GM12801 (cell line): ENCODE results near the gene CEACAM8.

Experiments
- TF ChIP-seq, protein P1 (sequence below): IDR thresholded peaks from one replicate; pipeline ENCODE4 v1.5.1; 2011; ENCODE audit warnings: control low read depth; ENCODE audit not compliant: insufficient read length; ENCODE audit errors: extremely low read depth

The CEACAM8 gene

DNA sequence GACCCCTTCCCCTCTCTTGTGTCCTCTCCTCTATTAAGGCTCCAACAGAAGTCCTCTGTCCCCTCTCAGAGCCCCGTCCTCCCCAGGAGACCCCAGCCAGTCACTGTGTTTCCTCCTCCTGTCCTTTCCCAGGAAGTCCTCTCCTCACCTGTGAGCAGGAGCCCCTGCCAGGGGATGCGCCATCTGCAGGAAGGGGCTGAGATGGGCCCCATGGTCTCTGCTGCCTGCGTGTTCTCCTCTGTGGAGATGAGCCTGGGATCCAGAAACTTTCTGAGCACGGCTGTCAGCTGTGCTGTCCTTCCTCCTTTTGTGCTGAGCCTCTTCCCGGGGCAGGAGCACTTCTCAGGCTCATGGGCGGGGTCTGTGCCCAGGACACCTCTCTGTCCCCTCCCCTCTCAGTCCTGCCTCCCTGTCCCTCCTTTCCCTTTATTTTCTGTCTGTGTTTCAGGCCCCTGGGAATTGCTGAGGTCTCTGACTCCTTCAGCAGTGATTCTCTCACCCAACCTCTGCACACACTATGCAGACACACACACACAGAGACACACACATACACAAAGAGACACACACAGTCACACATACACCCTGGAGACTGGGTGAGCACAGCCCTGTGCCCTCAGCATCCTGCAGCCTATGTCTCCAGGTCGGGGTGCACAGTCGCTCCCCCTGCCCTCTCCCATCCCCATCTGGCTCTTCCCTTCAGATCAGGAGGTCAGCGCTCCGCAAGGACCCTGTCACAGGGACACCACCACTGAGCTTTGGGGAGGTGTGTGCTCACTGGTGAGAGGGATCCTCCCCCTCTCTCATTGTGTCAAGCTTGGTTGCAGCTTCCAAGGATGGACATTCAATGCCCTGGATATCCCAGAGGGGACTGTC, at the start of gene CEACAM8:
TSS of gene CEACAM8 (minus strand) at position 308 of the 873 bp plus-strand sequence. CDS start at position 212, 96 bp downstream.
- TF ChIP-seq, protein P1, sequence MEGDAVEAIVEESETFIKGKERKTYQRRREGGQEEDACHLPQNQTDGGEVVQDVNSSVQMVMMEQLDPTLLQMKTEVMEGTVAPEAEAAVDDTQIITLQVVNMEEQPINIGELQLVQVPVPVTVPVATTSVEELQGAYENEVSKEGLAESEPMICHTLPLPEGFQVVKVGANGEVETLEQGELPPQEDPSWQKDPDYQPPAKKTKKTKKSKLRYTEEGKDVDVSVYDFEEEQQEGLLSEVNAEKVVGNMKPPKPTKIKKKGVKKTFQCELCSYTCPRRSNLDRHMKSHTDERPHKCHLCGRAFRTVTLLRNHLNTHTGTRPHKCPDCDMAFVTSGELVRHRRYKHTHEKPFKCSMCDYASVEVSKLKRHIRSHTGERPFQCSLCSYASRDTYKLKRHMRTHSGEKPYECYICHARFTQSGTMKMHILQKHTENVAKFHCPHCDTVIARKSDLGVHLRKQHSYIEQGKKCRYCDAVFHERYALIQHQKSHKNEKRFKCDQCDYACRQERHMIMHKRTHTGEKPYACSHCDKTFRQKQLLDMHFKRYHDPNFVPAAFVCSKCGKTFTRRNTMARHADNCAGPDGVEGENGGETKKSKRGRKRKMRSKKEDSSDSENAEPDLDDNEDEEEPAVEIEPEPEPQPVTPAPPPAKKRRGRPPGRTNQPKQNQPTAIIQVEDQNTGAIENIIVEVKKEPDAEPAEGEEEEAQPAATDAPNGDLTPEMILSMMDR = no peak

DNA sequence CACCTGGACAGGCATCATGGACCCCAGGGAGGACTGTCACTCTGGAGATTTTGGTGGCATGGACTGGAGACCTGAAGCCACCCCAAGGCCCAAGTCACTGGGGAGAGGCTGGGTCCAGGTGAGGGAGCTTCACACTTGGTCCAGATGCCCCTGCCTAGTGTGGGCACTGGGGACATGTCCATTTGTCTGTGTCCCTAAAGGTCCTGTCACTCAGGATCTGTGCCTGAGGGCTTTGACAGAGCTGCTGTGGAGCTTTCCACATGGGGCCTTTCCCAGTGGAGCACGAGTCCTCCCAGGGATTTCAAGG, 40.5 kb upstream of the CEACAM8 start:
- TF ChIP-seq, protein P1 = no peak

DNA sequence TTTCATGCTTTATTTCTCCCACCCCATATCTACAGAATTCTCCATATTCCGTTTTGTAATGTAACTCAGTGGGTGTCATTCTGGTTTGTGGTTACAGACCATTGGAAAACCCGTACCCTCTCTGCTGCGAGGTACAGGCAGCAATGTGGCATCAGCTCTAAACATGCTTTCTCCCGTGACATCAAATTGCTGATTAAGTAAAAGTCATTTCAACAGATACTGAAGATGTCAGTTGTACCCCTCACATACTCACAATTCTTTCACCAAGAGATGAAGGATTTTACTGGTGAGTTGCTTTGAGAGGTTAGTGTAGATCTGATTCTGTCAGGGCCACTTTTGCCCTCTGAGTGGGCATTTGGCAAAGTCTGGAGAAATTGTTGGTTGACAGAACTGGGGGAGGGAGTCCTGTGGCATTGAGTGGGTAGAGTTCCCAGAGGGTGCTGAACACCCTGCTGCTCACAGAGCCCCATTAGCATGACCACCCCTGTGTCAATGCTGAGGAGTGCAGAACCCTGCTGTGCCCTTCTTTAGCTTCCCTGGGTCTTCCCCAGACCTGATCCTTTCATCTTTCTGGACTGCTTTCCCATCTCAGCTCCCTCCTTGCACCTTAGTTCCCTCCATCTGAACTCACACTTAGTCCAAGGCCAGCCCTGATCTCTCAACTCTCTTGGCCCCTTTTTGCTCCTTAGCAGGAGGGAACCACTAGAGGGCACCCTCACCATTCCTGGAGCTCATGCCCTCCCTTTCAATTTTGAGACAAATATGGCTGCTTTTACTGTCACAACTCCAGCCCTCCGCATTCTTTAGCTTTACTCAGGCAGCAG, 39.9 kb upstream of the CEACAM8 start:
- TF ChIP-seq, protein P1 = no peak

DNA sequence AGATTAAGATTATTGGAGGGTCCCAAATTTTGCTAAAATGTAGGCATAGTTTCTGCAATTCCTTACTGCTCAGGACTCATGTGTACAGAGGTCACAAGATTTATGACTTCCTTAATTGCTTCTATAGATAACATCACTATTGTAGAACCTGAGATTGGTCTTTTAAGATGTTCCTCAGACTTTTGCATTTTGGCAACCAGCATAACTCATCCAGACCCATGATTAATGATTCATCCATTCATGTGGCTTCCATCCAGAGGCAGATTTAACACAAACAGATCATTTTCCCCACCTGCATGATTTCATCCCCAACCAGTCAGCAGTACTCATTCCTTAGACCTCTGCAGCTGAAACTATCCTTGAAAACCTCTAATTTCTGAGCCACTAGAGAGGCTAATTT, 34.5 kb upstream of the CEACAM8 start:
- TF ChIP-seq, protein P1 = no peak

DNA sequence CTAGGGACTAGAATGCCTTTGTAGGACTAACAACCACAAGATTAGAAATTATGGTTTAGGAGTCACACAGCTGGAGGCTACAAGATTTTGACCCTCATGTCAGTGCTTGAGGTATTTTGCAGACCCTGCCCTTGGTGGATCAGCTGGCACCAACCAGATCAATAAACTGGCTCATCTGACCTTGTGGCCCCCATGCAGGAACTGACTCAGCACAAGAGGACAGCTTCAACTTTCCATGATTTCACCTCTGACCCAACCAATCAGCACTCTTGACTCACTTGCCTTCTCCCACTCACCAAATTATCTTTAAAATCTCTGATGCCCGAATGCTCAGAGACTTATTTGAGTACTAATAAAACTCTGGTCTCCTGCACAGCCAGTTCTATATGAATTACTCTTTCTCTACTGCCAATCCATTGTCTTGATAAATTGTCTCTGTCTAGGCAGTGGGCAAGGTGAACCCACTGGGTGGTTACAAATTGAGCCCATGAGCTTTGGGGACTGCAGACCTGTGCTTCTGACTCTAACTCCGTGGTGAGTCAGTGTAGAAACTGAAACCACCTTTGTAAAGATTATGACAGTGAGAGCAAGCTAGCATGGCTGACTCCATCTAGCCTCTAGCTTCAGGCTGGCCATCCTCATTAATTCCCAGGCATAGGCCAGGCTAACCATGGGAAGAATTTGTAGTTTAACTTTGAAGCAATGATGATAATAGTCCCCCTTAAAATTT, 33.9 kb upstream of the CEACAM8 start:
- TF ChIP-seq, protein P1 = no peak

DNA sequence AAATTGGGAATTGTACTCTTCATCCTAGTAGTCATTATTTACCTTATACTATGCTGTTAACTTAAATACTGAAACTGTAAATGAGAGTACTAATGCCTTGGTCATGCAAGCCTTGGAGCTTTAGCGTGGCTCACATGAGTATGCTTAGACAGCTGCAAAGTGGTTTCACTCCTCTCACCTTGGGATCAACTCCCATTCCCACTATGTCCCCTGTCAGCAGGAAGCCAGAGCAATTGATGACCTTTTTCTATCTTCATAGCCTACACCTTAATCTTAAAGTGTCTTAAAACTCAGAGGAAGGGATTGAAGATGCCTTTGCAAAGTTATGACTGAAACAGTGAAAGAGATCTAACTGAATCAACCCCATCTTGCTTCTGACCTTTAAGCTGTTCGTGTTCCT, 33.2 kb upstream of the CEACAM8 start:
- TF ChIP-seq, protein P1 = no peak

DNA sequence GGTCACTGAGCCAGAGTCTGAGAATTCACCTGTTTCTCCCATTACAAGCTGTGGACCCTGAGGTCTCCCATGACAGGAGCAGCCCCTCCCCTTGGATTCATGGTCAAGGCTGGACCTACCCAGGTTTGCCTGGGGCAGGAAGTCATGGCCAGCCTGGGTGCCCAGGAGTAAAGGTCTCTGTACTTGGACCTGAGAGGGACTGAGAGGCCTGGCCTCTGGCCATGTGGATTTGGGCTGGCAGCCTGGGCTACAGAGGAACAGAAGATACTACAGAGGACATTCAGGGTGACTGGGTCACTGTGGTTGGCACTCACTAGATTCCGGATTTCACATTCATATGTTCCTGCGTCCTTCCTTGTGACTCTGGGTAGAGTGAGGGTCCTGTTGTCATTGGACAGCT, 31.5 kb upstream of the CEACAM8 start:
- TF ChIP-seq, protein P1 = no peak
